B cell (primary cell): ENCODE data around the gene KRT14. TPM values are rescaled to one million over a fixed set of nuclear protein-coding genes. Genes with fewer than 3 reads are reported as not detected.
"Not testable (repeated sequence)": the region's sequence is repeated elsewhere in the genome, so short reads cannot be mapped to it uniquely, and the experiment has no call there.

Experiments used
- ATAC-seq: fragments of 200-7000 bp; cut with Tn5 transposase; one replicate; pipeline ENCODE4 v1.10.0; 2021; ENCODE audit warnings: low read depth, mild to moderate bottlenecking, moderate number of reproducible peaks, moderate library complexity
- CTCF ChIA-PET: fragments of 350-600 bp; sonication (Branson Sonifier 250); formaldehyde crosslinking; loops from one replicate; lab custom pipeline; 2021; ENCODE audit warnings: antibody characterized with exemption, inconsistent platforms; lab: Charles Lee
- POLR2A ChIA-PET: fragments of 350-600 bp; sonication (Branson Sonifier 250); formaldehyde crosslinking; loops from one replicate; lab custom pipeline; 2021; ENCODE audit warnings: antibody characterized with exemption; lab: Charles Lee
- DNase-seq: peaks from one replicate; pipeline ENCODE4 v3.0.0; 2013
- H2AFZ ChIP-seq: 2 replicates; pipeline ENCODE4 v1.6.1; 2012; ENCODE audit warnings: mild to moderate bottlenecking, low read depth, low read length; ENCODE audit not compliant: insufficient read depth, poor library complexity, severe bottlenecking
- H3K27ac ChIP-seq, 2 donors: 1 replicate in 1 of 2; 2 replicates in 1 of 2; pipeline ENCODE4 v1.5.1; 2012 to 2013; ENCODE audit warnings: low read length in 2 of 2, mild to moderate bottlenecking in 2 of 2, moderate library complexity in 1 of 2
- H3K27me3 ChIP-seq, 4 experiments: fragments of 200-600 bp in 1 of 4; sonication (generic) in 1 of 4; replicated peaks in 1 of 4; 1 replicate in 2 of 4; 2 replicates in 2 of 4; pipeline versions ENCODE4 v1.6.1 to v1.7.0; 2013 to 2016; ENCODE audit warnings: low read length in 3 of 4, mild to moderate bottlenecking in 2 of 4, mixed read lengths in 1 of 4, moderate library complexity in 1 of 4; ENCODE audit not compliant: insufficient read depth in 4 of 4, control insufficient read depth in 3 of 4; ENCODE audit errors: control extremely low read depth in 1 of 4
- H3K36me3 ChIP-seq, 2 experiments: replicated peaks in 1 of 2; 1 replicate in 1 of 2; 2 replicates in 1 of 2; pipeline versions ENCODE4 v1.6.1 to v1.7.1; 2013; ENCODE audit warnings: low read length in 1 of 2; ENCODE audit not compliant: insufficient read depth in 2 of 2, control insufficient read depth in 1 of 2; ENCODE audit errors: control extremely low read depth in 1 of 2, extremely low read depth in 1 of 2
- H3K4me1 ChIP-seq, 2 donors: fragments of 200-600 bp in 1 of 2; sonication (generic) in 1 of 2; 1 replicate in 1 of 2; 2 replicates in 1 of 2; pipeline versions ENCODE4 v1.5.1 to v1.6.1; 2013 to 2017; ENCODE audit warnings: low read length in 2 of 2; ENCODE audit not compliant: control insufficient read depth in 2 of 2, insufficient read depth in 2 of 2
- H3K4me2 ChIP-seq: replicated peaks from 2 replicates; pipeline ENCODE3; 2012; ENCODE audit warnings: mild to moderate bottlenecking, low read depth, low read length; ENCODE audit not compliant: poor library complexity, severe bottlenecking
- H3K4me3 ChIP-seq, 5 experiments: fragments of 200-600 bp in 1 of 5; sonication (generic) in 1 of 5; 1 replicate in 3 of 5; 2 replicates in 2 of 5; pipeline versions ENCODE4 v1.5.1 to v1.7.0; 2011 to 2016; ENCODE audit warnings: low read length in 4 of 5, mild to moderate bottlenecking in 4 of 5, low read depth in 2 of 5, control low read depth in 1 of 5, moderate library complexity in 1 of 5; ENCODE audit not compliant: insufficient read depth in 1 of 5; ENCODE audit errors: control extremely low read depth in 1 of 5, extremely low read depth in 1 of 5
- H3K79me2 ChIP-seq: fragments of 200-600 bp; sonication (generic); one replicate; pipeline ENCODE4 v1.6.0; 2016; ENCODE audit warnings: low read length; ENCODE audit not compliant: control insufficient read depth, insufficient read depth
- H3K9ac ChIP-seq: fragments of 200-600 bp; sonication (generic); 2 replicates; pipeline ENCODE4 v1.6.1; 2017; ENCODE audit warnings: mild to moderate bottlenecking, low read length, moderate library complexity
- H3K9me3 ChIP-seq, 3 donors: one replicate each; pipeline versions ENCODE4 v1.6.1 to v1.7.1; 2013; ENCODE audit warnings: low read length in 2 of 3; ENCODE audit not compliant: control insufficient read depth in 2 of 3, insufficient read depth in 1 of 3; ENCODE audit errors: control extremely low read depth in 1 of 3
- H4K20me1 ChIP-seq: 2 replicates; pipeline ENCODE4 v1.6.0; 2012; ENCODE audit warnings: mild to moderate bottlenecking, low read length; ENCODE audit not compliant: insufficient read depth, control insufficient read depth, poor library complexity, severe bottlenecking
- H3K27ac Mint-ChIP-seq: one replicate; pipeline ENCODE4 v1.8.0; 2021; ENCODE audit warnings: mixed read lengths
- H3K27me3 Mint-ChIP-seq: one replicate; pipeline ENCODE4 v1.8.0; 2021; ENCODE audit warnings: mixed read lengths
- H3K4me1 Mint-ChIP-seq: one replicate; pipeline ENCODE4 v1.8.0; 2021; ENCODE audit warnings: mixed read lengths
- H3K4me3 Mint-ChIP-seq: one replicate; pipeline ENCODE4 v1.8.0; 2021; ENCODE audit warnings: mixed read lengths
- H3K9me3 Mint-ChIP-seq: one replicate; pipeline ENCODE4 v1.8.0; 2022; ENCODE audit warnings: mixed read lengths; ENCODE audit not compliant: insufficient read depth
- EZH2 ChIP-seq: IDR thresholded peaks from 2 replicates; pipeline ENCODE4 v1.6.1; 2012; ENCODE audit warnings: borderline replicate concordance, low read depth, mild to moderate bottlenecking, moderate library complexity, low read length; ENCODE audit not compliant: insufficient read depth, poor library complexity, severe bottlenecking
- WGBS: methylation state at CpG from one replicate; pipeline ENCODE4 v1.1.5; 2013; ENCODE audit warnings: missing lambda C conversion rate; ENCODE audit not compliant: insufficient coverage; 5-methylcytosine and 5-hydroxymethylcytosine counted together
- intact Hi-C: fragments of 100-400 bp; cut with micrococcal nuclease; formaldehyde crosslinking; loops from one replicate; pipeline ENCODE4 v1.10.0; 2022
- polyA plus RNA-seq: library from polyadenylated mRNA; depleted of rRNA; stranded (reverse); fragments of >200 nt; gene quantifications from 2 replicates; pipeline ENCODE4 v1.2.3, GENCODE V29; 2012
- total RNA-seq, 2 donors: library from RNA; stranded (reverse); fragments of 120-200 nt in 1 of 2; gene quantifications; 1 replicate in 1 of 2; 2 replicates in 1 of 2; pipeline versions ENCODE4 v1.2.3 to v1.2.4, GENCODE V29; 2013 to 2022
- TF ChIP-seq, protein P1 (sequence below): fragments of 200-600 bp; IDR thresholded peaks from one replicate; pipeline ENCODE4 v1.8.0; 2022; ENCODE audit warnings: antibody characterized with exemption, mild to moderate bottlenecking

Gene KRT14
- total and polyA plus RNA-seq, 2 donors (not counting 1 experiment from before 2014, with no cell fraction given): not detected

DNA sequence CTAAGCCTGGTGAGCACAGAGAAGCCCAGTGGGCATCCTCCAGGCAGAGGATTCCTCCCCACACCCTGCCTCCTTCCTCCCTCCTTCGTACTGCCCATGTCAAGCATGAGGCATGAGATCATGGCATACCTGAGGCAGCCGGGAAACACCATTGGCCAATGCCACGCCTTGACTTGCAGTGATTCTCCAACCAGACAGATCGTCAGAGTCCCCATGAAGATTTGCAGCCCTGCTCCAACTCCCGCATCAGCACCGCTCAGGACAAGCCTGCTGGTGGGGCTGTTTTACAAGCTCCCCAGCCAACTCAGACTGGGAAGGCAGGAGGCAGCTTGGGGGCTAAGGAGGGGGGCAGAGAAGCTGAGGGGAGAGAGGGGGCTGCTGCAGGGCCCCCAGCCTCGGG lies 28.8 kb upstream of the KRT14 start:
- ChIA-PET CTCF (no interaction called here), POLR2A (interaction anchor here (0.6 kb wide), 1 partner anchor 1033 kb away, joined by 4 read pairs; no protein-coding TSS in a partner anchor)
- no peaks in the 10 kb centered on the region for H3K27me3 ChIP-seq
- H3K79me2 ChIP-seq: no peaks in the 10 kb centered on the region
- no peaks in the 10 kb centered on the region for H3K36me3 ChIP-seq
- ATAC-seq (no peak), DNase-seq (no peak)
- peaks cover 13% of the 10 kb centered on the region for H3K27me3 Mint-ChIP-seq
- no peaks in the 10 kb centered on the region for H3K9me3 Mint-ChIP-seq
- no peak overlapping the region for H3K9ac ChIP-seq
- no peak overlapping the region for H3K27ac Mint-ChIP-seq
- 67% methylated on average over 6 of the region's 7 CpGs for WGBS
- TF ChIP-seq, protein P1, sequence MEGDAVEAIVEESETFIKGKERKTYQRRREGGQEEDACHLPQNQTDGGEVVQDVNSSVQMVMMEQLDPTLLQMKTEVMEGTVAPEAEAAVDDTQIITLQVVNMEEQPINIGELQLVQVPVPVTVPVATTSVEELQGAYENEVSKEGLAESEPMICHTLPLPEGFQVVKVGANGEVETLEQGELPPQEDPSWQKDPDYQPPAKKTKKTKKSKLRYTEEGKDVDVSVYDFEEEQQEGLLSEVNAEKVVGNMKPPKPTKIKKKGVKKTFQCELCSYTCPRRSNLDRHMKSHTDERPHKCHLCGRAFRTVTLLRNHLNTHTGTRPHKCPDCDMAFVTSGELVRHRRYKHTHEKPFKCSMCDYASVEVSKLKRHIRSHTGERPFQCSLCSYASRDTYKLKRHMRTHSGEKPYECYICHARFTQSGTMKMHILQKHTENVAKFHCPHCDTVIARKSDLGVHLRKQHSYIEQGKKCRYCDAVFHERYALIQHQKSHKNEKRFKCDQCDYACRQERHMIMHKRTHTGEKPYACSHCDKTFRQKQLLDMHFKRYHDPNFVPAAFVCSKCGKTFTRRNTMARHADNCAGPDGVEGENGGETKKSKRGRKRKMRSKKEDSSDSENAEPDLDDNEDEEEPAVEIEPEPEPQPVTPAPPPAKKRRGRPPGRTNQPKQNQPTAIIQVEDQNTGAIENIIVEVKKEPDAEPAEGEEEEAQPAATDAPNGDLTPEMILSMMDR: no peak
- TF ChIP-seq EZH2: no peak
- H3K4me2 ChIP-seq: no peak overlapping the region
- H4K20me1 ChIP-seq: no peaks in the 10 kb centered on the region
- no peaks in the 10 kb centered on the region for H3K4me1 Mint-ChIP-seq
- no peak overlapping the region for H3K4me3 Mint-ChIP-seq
- H2AFZ ChIP-seq: no peak overlapping the region
- no peaks in the 10 kb centered on the region for H3K9me3 ChIP-seq
- H3K4me1 ChIP-seq: no peaks in the 10 kb centered on the region
- intact Hi-C loops: no loop called here
- H3K4me3 ChIP-seq: no peak overlapping the region
- H3K27ac ChIP-seq: no peak overlapping the region

DNA sequence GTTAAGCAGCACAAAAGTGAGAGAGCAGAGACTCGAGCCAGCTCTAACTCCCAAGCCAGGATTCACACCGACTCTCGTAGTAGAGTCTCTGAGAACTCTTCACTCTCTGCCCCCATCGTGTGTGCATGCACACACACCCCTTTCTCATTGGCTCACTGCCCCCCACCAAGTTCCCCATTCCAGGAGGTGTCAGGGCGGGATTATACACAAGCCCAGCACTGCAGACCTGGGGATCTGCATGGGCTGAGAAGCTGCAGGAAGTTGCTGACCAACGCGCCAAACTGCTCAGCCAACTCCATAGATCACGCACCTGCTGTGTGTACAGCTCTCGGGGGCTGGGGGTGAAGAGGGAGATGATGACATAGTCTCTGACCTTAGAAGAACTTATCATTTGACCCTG lies 28.1 kb upstream of the KRT14 start:
- H3K36me3 ChIP-seq, intact Hi-C loops, H3K27me3 Mint-ChIP-seq, H3K4me1 ChIP-seq, H3K4me3 Mint-ChIP-seq, H2AFZ ChIP-seq, H3K4me3 ChIP-seq, H3K9me3 Mint-ChIP-seq, CTCF ChIA-PET, H3K79me2 ChIP-seq, H3K9ac ChIP-seq, H3K27me3 ChIP-seq, H3K27ac Mint-ChIP-seq, DNase-seq, H3K4me1 Mint-ChIP-seq, H4K20me1 ChIP-seq, H3K4me2 ChIP-seq, H3K27ac ChIP-seq, H3K9me3 ChIP-seq, POLR2A ChIA-PET, ATAC-seq: not testable (repeated sequence)
- WGBS: 62% methylated on average over 7 of the region's 9 CpGs
